GM18505 (cell line): ENCODE results near the gene MUL1.

ENCODE experiments used
- ATAC-seq: cut with Tn5 transposase; IDR thresholded peaks from one replicate; pipeline ENCODE4 v1.9.1; 2021; ENCODE audit not compliant: unreplicated experiment
- POLR2A ChIP-seq: IDR thresholded peaks from 4 replicates; pipeline ENCODE4 v1.6.1; 2011; ENCODE audit warnings: borderline replicate concordance; ENCODE audit not compliant: insufficient read depth, insufficient read length; ENCODE audit errors: extremely low read depth

The MUL1 gene

DNA sequence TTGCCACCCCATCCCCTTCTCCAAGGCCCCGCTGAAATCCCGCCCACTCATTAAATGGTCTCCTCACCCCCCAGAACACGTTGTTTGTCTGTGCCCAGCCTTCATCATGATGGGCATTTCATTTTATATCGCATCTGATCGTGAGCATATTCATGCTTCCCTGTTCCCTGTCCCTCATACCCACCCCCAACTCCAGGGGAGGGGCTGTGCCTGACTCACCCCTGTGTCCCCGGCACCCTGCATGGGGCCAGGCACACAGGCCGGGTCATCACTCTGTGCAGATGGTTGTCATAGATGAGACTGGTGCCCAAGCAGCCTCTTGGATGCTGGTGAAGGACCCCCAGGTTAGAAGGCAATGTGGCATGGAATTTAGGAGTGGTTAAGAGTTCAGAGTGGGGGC is 33.0 kb downstream of the MUL1 start:
- ATAC-seq: no peak
- TF ChIP-seq POLR2A: no peak

DNA sequence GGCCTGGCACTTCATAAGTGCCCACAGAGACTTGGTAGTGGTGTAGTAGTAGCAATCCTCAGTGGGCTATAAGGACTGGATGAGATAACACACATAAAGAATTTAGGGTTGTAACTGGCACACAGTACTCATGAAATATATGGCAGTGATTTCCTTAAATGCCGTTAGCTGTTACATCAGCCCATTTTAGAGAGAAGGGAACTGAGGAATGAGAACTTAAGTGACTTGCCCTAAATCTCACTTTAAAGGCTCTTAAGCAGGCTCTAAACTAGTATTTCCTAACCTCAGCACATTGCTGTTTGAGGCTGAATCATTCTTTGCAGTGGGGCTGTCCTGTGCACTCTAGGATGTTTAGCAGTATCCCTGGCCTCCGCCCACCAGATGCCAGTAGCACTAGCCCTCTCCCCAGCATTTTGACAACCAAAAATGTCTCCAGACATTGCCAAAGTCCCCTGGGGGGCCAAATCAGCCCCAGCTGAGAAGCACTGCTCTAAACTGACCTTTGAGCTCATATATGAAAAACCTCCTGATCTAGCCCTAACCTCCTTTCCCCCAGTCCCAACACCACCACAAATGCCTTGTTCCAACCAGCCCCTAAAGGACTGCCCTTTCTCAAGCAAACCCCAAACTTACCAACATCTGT is 33.5 kb downstream of the MUL1 start:
- no peak for TF ChIP-seq POLR2A
- no peak for ATAC-seq

DNA sequence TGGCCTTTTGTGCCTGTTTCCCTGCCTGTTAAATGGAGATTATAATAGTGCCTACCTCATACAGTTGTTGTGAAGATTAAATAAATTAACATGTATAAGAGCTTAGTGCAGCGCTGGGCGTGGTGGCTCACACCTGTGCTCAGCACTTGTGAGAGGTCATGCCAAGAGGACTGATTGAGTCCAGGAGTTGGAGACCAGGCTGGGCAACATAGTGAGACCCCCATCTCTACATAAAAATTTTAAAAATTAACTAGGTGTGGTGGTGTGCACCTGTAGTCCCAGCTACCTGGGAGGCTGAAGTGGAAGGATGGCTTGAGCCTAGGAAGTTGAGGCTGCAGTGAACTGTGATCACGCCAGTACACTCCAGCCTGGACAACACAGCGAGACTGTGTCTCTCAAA is 34.1 kb downstream of the MUL1 start:
- ATAC-seq: no peak
- TF ChIP-seq POLR2A: no peak

DNA sequence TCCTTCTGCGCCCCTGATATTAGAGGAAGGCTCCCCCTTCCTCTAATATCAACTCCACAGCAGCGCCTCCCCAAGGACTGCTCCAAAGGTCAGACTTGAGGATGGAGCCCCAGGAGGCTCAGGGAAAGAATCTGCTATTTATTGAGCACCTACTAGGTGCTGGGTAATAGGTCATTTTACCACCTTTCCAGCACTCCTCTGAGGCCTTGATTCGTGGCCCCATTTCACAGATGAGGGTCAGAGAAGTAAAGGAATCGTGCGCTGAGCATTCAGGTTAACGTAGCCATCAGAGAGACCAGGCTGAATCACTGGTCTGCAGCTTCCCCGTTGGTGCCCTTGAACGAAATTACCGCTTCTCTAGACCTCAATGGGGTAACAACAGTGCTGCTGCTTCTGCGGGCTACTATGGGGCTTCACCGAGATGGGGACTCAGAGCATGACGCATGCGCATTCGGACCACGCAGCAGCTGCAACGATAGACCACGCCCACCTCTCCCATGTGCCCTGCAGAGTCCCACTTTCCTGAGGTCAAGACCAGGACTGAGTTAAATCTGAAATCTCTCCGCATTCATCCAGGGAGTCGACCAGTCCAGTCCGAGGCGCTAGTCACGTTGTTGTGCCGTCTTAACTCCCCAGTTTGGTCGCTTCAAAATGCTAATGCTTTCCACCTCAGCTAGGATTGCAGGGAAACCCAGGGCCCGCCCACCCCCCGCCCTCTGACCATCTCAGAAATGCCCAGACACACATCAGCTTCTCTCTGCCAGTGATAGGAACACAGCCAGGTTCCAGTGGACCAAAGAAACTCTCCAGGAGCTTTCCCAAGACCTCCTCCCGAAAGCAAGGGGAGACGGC is 34.9 kb downstream of the MUL1 start:
- TF ChIP-seq POLR2A: no peak
- ATAC-seq: no peak

DNA sequence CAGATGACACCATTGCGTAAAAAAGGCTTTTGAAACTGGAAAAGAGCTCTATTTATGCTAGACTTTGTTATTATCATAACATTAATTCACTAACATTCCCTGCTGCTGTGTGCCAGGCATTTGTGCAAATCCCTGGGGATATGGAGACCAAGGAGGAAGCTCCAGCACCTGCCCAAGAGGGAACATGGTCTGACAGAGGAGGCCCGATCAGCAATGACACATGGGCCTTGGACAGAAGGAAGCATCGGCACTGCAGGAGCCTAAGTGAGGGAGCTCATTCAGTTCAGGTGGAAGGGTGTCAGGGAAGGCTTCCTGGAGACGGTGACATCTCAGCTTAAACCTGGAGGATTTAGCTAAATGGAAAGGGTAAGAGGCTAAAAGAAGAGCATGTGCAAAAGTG is 35.8 kb downstream of the MUL1 start:
- no peak for ATAC-seq
- no peak for TF ChIP-seq POLR2A

DNA sequence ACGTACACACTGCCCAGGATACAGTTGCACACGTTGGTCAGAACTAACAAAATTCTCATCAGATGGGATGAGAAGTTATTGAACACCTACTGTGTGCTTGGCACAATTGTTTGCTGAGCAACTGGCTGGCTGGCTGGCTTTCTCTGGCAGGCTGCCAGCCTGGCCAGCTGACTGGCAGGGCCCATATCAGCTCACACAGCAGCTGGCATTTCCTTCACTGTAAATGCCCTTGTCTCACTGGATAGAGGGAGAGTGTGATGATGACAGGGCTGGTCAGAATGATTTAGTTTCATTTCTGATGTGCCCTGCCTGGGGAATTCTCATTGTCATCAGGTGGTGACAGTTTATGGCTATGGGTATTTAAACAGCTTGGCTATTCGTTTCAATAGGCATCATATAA is 37.8 kb downstream of the MUL1 start:
- no peak for ATAC-seq
- TF ChIP-seq POLR2A: no peak

DNA sequence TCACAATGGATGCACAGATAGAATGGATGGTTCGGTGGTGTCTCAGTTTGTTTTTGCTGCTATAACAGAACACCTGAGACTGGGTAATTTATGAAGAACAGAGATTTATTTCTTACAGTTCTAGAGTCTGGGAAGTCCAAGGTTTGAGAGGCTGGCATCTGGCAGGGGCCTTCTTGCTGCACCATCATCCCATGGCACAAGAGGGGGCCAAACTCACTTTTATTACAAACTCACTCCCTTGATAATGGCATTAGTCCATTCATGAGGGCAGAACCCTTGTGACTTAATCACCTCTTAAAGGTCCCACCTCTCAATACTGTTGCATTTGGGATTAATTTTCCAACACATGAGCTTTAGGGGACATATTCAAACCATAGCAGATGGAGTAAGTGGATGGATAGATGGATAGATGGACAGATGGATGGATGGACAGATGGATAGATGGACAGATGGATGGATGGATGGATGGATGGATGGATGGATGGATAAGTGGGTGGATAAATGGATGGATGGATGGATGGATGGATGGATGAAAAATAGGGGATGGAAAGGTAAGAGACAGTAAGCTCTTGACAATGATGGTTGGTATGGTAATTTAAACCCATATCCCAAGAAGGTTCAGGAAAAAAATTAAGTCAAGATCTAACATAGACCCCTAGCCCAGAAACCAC is 38.4 kb downstream of the MUL1 start:
- no peak for ATAC-seq
- no peak for TF ChIP-seq POLR2A

DNA sequence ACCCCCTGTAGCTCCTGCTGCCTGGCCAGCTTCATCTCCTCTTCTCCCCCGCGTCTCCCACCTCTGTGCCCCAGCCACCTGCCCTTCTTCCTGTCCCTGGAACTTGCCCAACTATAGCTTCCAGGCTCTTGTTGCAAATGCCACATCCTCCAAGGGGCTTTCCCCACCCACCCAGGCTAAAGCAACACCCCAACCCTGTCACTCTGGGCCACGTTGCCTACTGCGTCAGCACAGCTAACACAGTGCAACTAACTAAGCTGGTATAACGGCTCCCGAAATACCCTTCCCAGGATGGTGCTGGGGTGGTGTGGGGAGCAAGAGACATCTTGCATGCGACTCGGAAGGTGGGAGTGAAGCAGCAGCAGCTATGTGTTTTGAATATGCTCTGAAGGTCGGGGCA is 41.7 kb downstream of the MUL1 start:
- no peak for ATAC-seq

DNA sequence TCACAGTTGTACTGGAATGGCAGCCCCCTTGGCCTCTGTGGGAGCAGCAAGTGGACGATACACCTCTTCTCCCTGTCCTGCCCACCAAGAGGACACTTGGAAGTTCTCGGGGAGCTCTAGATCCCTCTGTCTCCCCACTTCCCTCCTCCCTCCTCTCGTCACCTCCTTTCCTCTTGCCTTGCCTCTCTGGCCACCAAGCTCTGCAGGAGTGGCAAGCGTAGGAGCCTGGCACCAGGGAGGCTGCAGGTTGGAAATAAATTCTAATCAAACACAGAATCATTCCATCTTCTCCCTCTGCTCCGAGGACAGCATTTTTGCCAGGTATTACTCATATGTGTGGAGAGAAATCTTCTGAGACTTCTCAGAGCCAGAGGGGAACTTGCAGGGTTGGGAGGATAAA is 42.8 kb downstream of the MUL1 start:
- no peak for ATAC-seq
- no peak for TF ChIP-seq POLR2A

More for the DNA sequence above, 41.7 kb downstream of the MUL1 start:
- no peak for TF ChIP-seq POLR2A

DNA sequence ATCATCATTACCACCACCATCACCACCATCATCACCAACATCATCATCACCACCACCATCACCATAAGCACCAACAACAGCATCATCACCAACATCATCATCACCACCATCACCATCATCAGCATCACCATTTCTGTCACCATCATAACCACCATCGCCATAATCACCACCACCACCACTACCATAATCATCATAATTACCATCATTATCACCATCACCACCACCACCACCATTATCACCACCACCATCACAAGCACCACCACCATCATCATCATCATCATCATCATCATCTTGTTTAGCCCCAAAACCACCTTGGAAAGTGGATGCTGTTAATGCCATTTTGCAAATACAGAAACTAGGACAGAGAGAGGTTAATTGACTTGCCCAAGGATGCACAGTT is 44.4 kb downstream of the MUL1 start:
- no peak for TF ChIP-seq POLR2A
- no peak for ATAC-seq

DNA sequence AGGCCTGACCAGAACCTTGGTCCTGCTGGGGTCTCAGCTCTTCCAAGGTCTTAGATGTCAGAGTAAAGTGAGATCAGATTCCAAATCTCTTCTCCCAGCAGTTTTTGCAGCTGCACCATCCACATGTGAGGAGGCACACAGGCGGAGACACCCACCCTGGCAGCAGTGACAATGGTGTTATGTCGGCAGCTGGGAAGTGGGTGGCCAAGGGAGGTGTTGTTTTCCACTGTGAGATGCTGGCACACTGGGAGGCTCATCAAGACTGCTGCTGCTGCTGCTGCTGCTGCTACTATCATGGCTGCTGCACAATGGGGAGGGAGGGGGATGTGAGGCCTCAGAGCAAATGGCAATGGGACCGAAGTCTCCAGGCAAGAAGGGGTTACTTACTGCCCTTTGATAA is 45.6 kb downstream of the MUL1 start:
- ATAC-seq: no peak
- TF ChIP-seq POLR2A: no peak

DNA sequence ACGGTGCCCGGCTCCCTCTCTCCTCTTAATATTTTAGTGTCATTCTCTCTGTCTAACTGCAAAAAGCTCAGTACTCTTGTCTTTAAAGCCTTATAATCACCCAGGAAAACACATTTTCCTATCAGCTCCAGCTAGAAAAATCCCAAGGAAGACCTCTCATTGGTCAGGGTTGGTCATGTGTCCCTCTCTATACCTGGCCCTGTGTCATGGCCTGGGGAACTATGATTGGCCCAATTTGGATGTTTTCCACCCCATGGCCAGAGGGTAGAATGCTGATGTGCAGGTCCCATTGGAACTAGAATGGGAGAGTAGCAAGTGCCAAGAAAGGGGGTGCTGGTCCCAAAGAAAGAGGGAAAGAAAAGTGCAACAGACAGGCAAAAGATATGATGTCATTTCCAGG is 49.2 kb downstream of the MUL1 start:
- TF ChIP-seq POLR2A: no peak
- ATAC-seq: no peak

DNA sequence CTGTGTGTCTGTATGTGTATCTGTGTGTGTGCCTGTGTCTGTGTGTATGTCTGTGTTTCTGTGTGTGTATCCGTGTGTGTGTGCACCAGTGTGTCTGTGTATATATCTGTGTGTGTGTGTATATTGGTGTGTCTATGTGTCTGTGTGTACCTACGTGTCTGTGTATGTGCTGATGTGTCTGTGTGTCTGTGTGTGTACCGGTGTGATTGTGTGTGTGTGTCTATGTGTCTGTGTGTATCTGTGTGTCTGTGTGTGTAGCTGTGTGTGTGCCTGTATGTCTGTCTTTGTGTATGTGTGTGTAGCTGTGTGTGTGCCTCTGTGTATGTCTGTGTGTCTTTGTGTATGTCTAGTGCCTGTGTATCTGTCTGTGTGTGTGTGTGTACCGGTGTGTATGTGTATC is 53.9 kb downstream of the MUL1 start:
- no peak for ATAC-seq
- no peak for TF ChIP-seq POLR2A
